Uterus (tissue), 2 donors: ENCODE data around the gene PACRG.

Source experiments
- CTCF ChIP-seq, 4 experiments: fragments of 200-600 bp in 2 of 4; fragments of 450-650 bp in 2 of 4; sonication (generic) in 2 of 4; IDR thresholded peaks; one replicate each; pipeline ENCODE4 v1.5.1; 2016 to 2019; ENCODE audit warnings: antibody characterized with exemption in 4 of 4, mild to moderate bottlenecking in 2 of 4, moderate library complexity in 1 of 4
- POLR2A ChIP-seq, 2 donors: fragments of 450-650 bp; IDR thresholded peaks; one replicate each; pipeline ENCODE4 v1.6.1; 2016; ENCODE audit warnings: antibody characterized with exemption in 2 of 2, mild to moderate bottlenecking in 1 of 2, moderate library complexity in 1 of 2

- no peak for TF ChIP-seq CTCF (IDR thresholded peaks at IDR 0.05)
- TF ChIP-seq POLR2A (IDR thresholded peaks at IDR 0.05) = no peak
Measured at GRCh38 chr6:162821102-162821501, 93.3 kb downstream of the PACRG start.
